D721Med (cell line): Measurements from ENCODE around the gene LRMDA.

Source experiments
- DNase-seq: peaks from one replicate; pipeline ENCODE4 v3.0.0; 2011; ENCODE audit warnings: low spot score; ENCODE audit not compliant: insufficient read length
- FAIRE-seq: peaks from 2 replicates; lab custom pipeline; 2011; peaks lifted over from hg19 to GRCh38; lab: Jason Lieb, UNC
- TF ChIP-seq, protein P1 (sequence below): IDR thresholded peaks from 2 replicates; pipeline ENCODE4 v1.5.1; 2012; ENCODE audit warnings: mild to moderate bottlenecking, control low read depth; ENCODE audit not compliant: insufficient read depth; ENCODE audit errors: missing control alignments

Gene LRMDA

DNA sequence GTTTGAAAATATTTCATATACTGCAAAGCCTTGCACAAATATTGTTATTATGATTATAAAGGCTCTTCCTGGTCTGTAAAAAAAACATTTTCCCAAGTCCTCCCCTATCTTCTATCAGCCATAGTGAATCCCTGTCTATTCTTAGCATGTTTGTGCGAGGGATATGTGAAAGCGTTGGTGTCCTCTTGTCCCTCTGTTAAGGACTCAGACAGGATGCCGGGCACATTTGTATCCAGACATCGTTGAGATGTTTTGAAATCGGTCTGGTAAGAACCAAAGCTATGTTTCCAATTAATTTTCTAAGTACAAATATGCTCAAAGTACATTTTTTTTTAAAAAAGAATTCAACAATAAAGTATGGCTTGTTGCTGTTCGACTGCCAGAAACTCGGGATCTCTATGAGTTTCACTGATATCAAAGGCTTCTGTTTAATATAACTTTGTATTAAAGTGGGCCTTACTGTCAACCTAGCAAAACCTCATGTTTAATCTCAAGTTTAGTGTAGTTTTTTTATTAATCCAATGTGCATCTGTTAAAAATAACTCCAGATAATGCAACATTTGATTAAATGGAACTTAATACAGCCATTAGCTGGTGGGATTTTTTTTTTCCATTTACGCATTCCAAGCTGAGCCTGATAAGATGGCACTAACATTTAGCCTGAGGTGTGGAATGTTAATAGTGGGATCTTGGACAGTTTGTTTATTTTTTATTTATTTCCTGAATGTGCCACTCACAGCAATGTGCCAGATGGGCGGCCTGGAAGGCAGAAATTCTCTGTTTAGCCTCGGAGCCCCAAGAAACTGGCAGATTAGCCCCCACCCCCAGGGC is 754.3 kb downstream of the LRMDA start:
- no peak for DNase-seq
- TF ChIP-seq, protein P1, sequence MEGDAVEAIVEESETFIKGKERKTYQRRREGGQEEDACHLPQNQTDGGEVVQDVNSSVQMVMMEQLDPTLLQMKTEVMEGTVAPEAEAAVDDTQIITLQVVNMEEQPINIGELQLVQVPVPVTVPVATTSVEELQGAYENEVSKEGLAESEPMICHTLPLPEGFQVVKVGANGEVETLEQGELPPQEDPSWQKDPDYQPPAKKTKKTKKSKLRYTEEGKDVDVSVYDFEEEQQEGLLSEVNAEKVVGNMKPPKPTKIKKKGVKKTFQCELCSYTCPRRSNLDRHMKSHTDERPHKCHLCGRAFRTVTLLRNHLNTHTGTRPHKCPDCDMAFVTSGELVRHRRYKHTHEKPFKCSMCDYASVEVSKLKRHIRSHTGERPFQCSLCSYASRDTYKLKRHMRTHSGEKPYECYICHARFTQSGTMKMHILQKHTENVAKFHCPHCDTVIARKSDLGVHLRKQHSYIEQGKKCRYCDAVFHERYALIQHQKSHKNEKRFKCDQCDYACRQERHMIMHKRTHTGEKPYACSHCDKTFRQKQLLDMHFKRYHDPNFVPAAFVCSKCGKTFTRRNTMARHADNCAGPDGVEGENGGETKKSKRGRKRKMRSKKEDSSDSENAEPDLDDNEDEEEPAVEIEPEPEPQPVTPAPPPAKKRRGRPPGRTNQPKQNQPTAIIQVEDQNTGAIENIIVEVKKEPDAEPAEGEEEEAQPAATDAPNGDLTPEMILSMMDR, result no peak
- FAIRE-seq, result no peak

DNA sequence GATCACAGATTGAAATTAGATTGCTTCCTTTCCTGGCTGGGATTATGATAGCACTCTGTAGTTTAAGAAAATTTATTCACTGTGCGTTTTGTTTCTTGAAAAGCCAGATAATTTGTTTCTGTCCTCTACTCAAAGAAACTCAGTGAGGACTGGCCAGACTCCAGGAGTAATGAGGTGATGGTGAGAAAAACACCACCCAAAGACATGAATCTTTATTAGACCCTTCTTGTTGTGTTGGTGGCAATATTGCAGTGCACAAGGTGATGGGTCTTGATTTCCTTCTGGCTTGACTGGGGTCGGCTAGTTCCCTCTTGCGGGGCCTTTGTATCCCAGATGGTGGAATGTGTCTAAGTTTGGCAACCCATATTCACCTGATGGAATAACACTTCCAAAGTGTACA is 756.8 kb downstream of the LRMDA start:
- DNase-seq (no peak), FAIRE-seq (no peak)
- TF ChIP-seq, protein P1, result no peak

DNA sequence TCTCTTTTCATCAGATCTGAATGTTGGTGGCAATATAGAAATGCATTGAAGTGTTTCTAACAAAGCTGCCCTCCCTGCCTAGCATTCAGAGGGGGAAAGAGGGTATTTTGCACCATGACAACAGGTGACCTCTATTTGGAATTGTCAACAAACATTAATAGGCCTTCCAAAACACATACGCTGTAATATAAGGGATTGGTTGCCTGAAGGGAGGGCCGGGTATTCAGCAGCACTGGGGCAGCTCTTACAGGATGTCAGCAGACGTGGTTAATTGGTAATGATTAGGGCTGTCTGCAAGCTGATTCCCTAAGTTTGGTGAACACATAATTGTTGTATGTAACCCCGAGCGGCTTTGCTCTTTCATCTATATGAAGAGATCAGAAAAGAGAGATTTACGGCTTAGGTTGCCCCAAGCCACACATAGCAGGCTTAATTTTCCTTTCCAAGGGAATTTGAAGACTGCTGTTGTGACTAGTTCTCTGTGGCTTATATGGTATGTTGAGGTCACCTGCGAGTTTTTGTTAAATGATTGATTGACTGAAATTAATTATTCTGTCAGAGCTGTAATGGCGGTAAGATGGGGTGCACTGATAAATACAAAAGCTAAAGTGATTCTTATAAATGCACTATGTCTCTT is 759.3 kb downstream of the LRMDA start:
- FAIRE-seq, result peak; percentile 56
- TF ChIP-seq, protein P1, result no peak
- peak; percentile 33 for DNase-seq

DNA sequence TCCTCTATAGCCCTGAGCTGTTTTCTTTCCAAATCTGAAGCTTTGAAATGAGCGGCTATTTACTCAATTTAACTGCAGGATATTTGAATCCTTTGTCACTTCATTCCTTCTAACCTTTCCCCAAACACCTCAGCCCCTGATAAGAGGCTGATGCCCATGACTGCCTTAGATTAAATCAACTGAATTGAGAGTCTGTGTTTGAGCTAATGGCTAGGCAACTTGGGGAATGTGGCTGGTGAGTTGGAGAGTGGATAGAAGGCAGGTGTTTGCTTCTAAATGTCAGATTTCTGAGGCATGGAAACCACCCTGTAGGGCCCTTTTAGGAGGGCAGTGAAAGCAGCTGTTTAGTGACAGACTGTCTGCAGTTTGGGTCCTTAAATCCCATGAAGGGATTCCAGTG is 759.9 kb downstream of the LRMDA start:
- TF ChIP-seq, protein P1, result no peak
- FAIRE-seq (no peak), DNase-seq (no peak)

DNA sequence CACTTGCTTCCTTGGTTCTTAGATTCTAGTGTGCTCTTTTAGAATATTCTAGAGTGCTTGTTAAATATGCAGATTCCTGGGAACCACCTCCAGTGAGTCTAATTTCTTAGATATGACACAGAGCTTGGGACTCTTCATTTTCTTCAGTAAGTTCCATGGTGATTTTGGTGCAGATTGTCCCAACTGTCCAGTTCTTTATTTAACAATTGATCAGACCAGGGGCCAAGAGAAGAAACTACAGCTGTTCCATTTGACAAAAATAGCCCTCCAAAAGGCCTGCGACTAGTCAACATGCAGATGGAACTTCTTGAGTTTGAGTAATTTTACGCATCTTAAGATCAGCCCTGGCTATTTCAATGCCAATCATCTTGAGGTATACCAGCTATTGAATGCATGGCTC is 760.7 kb downstream of the LRMDA start:
- FAIRE-seq (no peak), DNase-seq (no peak)
- TF ChIP-seq, protein P1, result no peak

DNA sequence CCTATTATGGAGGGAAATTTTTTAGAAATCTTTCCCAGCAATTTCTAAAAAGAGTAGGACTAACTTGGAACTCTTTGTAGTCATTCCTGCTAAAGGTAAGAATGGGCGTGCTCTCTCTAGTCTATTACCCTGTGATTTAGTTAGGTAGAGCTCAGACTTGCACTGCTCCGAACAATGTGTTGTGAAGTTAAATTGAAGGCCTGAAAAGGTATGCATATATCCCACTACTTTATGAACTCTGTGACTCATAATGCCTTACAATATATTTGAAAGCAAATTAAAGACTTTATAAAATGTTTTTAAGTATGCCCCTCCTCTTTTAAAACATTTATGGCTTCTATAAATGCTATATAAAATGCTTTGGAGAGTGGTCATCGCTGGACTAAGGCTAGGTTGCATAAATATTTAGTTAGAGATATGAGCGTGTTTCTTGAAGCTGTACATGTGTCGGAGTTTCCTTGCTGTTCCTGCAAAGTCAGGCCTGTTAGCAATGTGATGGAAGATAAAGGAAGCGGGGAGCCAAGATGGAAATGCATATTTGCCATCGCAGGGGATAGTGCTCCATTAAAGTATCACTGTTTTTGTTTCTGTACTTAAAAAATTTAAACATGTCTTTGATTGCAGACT is 761.4 kb downstream of the LRMDA start:
- DNase-seq (no peak), FAIRE-seq (no peak)
- TF ChIP-seq, protein P1, result no peak
